GM19035 (cell line): ENCODE measurements around the gene PDK2.

Experiments
- ATAC-seq: cut with Tn5 transposase; IDR thresholded peaks from one replicate; pipeline ENCODE4 v1.9.1; 2021; ENCODE audit not compliant: unreplicated experiment

Gene PDK2

GRCh38 chr17:50134206-50135110 is 39.3 kb downstream of the PDK2 start:
- ATAC-seq: no peak

GRCh38 chr17:50135316-50136095 is 40.4 kb downstream of the PDK2 start:
- no peak for ATAC-seq

GRCh38 chr17:50136096-50136687 is 41.0 kb downstream of the PDK2 start:
- ATAC-seq: no peak

GRCh38 chr17:50137042-50137441 is 41.9 kb downstream of the PDK2 start:
- ATAC-seq: no peak

GRCh38 chr17:50139185-50139783 is 44.1 kb downstream of the PDK2 start:
- no peak for ATAC-seq

GRCh38 chr17:50139950-50140885 is 45.1 kb downstream of the PDK2 start:
- ATAC-seq: no peak

- ATAC-seq: no peak
Measured at GRCh38 chr17:50141026-50141744, 46.0 kb downstream of the PDK2 start.

GRCh38 chr17:50141745-50142110 is 46.6 kb downstream of the PDK2 start:
- no peak for ATAC-seq

GRCh38 chr17:50143461-50144176 is 48.5 kb downstream of the PDK2 start:
- no peak for ATAC-seq

GRCh38 chr17:50144355-50144754 is 49.2 kb downstream of the PDK2 start:
- ATAC-seq: no peak

GRCh38 chr17:50144845-50145531 is 49.8 kb downstream of the PDK2 start:
- ATAC-seq: no peak

- no peak for ATAC-seq
Measured at GRCh38 chr17:50145532-50146229, 50.5 kb downstream of the PDK2 start.

GRCh38 chr17:50146230-50146926 is 51.2 kb downstream of the PDK2 start:
- ATAC-seq: no peak

GRCh38 chr17:50146927-50147665 is 51.9 kb downstream of the PDK2 start:
- ATAC-seq: no peak

- no peak for ATAC-seq
Measured at GRCh38 chr17:50147841-50148225, 52.7 kb downstream of the PDK2 start.
